Hepatocyte (in vitro differentiated cells): ENCODE data around the gene KIF26B.

Experiments
- CTCF ChIP-seq: fragments of 200-600 bp; sonication (generic); IDR thresholded peaks from 2 replicates; pipeline ENCODE4 v1.5.1; 2016; ENCODE audit warnings: antibody characterized with exemption, mild to moderate bottlenecking; ENCODE audit not compliant: poor library complexity
- EZH2 ChIP-seq: fragments of 200-600 bp; sonication (generic); IDR thresholded peaks from 2 replicates; pipeline ENCODE4 v1.6.1; 2016; ENCODE audit warnings: antibody characterized with exemption, mild to moderate bottlenecking, borderline replicate concordance
- EZH2phosphoT487 ChIP-seq: fragments of 200-600 bp; sonication (generic); IDR thresholded peaks from one replicate; pipeline ENCODE4 v1.6.1; 2018; ENCODE audit warnings: antibody characterized with exemption, mild to moderate bottlenecking, low read depth, moderate library complexity; ENCODE audit not compliant: unreplicated experiment, severe bottlenecking

GRCh38 chr1:245197911-245198379 lies 43.2 kb downstream of the KIF26B start:
- no peak for TF ChIP-seq CTCF
- TF ChIP-seq EZH2, result no peak
- no peak for TF ChIP-seq EZH2phosphoT487
